ENCODE data around the gene AHR.

DNA sequence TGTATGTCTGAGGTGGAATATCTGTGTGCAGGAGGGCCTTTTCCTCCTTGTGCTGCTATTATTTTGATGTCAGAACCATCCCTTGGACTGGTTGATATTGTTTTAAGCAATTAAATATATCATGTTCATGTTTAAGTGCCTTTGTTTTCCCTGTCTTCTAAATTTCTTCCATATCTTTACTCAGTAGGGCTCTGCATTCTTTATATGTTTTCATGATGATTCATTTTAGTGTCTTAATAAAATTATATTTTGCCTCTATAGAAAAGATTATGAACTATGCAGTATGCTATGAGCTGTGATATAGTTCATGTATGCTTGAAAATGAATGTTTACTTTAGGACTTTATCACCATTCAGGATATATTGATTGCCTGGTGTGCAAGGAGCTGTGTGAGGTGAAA lies 34.8 kb downstream of the AHR start:
- TF ChIP-seq, protein P1, sequence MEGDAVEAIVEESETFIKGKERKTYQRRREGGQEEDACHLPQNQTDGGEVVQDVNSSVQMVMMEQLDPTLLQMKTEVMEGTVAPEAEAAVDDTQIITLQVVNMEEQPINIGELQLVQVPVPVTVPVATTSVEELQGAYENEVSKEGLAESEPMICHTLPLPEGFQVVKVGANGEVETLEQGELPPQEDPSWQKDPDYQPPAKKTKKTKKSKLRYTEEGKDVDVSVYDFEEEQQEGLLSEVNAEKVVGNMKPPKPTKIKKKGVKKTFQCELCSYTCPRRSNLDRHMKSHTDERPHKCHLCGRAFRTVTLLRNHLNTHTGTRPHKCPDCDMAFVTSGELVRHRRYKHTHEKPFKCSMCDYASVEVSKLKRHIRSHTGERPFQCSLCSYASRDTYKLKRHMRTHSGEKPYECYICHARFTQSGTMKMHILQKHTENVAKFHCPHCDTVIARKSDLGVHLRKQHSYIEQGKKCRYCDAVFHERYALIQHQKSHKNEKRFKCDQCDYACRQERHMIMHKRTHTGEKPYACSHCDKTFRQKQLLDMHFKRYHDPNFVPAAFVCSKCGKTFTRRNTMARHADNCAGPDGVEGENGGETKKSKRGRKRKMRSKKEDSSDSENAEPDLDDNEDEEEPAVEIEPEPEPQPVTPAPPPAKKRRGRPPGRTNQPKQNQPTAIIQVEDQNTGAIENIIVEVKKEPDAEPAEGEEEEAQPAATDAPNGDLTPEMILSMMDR (IDR thresholded peaks at IDR 0.05) = no peak
- TF ChIP-seq POLR2AphosphoS5 (IDR thresholded peaks at IDR 0.05) (no peak), EP300 (IDR thresholded peaks at IDR 0.05) (no peak), POLR2A (IDR thresholded peaks at IDR 0.05) (no peak)

Measured in upper lobe of left lung (tissue), 4 donors.